SK-N-SH treated with all-trans-retinoic acid at 6 μM for 48 hours (cell line): ENCODE results near the gene CISD1.

Experiments
- GLIS3 ChIP-seq: fragments of 250-450 bp; sonication (Bioruptor Pico); IDR thresholded peaks from 2 replicates; pipeline ENCODE4 v1.5.0; 2020; ENCODE audit warnings: mild to moderate bottlenecking, moderate library complexity
- ISL1 ChIP-seq: fragments of 250-450 bp; sonication (Bioruptor Pico); IDR thresholded peaks from 2 replicates; pipeline ENCODE4 v2.1.2; 2022; ENCODE audit warnings: mild to moderate bottlenecking, moderate library complexity
- RARB ChIP-seq: fragments of 250-450 bp; sonication (Bioruptor Pico); IDR thresholded peaks from 2 replicates; pipeline ENCODE4 v1.8.0; 2021; ENCODE audit warnings: mild to moderate bottlenecking, moderate library complexity
- TCF4 ChIP-seq: fragments of 250-450 bp; sonication (Bioruptor Pico); IDR thresholded peaks from 2 replicates; pipeline ENCODE4 v1.8.0; 2021; ENCODE audit warnings: mild to moderate bottlenecking, moderate library complexity, borderline replicate concordance
- ZC3H10 ChIP-seq: fragments of 250-450 bp; sonication (Bioruptor Pico); IDR thresholded peaks from 2 replicates; pipeline ENCODE4 v1.5.1; 2021; ENCODE audit warnings: mild to moderate bottlenecking, moderate library complexity
- ZNF565 ChIP-seq: fragments of 450-650 bp; formaldehyde crosslinking; conservative IDR thresholded peaks from 2 replicates; pipeline ENCODE4 v1.5.0; 2020; ENCODE audit warnings: low read depth, mild to moderate bottlenecking, moderate library complexity
- ZNF70 ChIP-seq: fragments of 450-650 bp; formaldehyde crosslinking; IDR thresholded peaks from 2 replicates; pipeline ENCODE4 v1.5.0; 2020; ENCODE audit warnings: mild to moderate bottlenecking, moderate library complexity
- ZNF8 ChIP-seq: fragments of 450-650 bp; formaldehyde crosslinking; IDR thresholded peaks from 2 replicates; pipeline ENCODE4 v1.5.0; 2020; ENCODE audit warnings: mild to moderate bottlenecking, moderate library complexity
- TF ChIP-seq, protein P1 (sequence below): fragments of 250-450 bp; sonication (Bioruptor Pico); IDR thresholded peaks from 2 replicates; pipeline ENCODE4 v1.8.0; 2021; ENCODE audit warnings: low read depth, mild to moderate bottlenecking, moderate library complexity, borderline replicate concordance
- TF ChIP-seq, protein P2 (sequence below): fragments of 250-450 bp; sonication (Bioruptor Pico); IDR thresholded peaks from 2 replicates; pipeline ENCODE4 v1.5.0; 2020; ENCODE audit warnings: mild to moderate bottlenecking, moderate library complexity
- TF ChIP-seq, protein P3 (sequence below): fragments of 250-450 bp; sonication (Bioruptor Pico); IDR thresholded peaks from 2 replicates; pipeline ENCODE4 v1.5.1; 2021; ENCODE audit warnings: mild to moderate bottlenecking, moderate library complexity
- TF ChIP-seq, protein P4 (sequence below): fragments of 250-450 bp; sonication (Bioruptor Pico); IDR thresholded peaks from 2 replicates; pipeline ENCODE4 v1.5.1; 2020; ENCODE audit warnings: low read depth, mild to moderate bottlenecking, moderate library complexity
- TF ChIP-seq, protein P5 (sequence below): fragments of 250-450 bp; sonication (Bioruptor Pico); IDR thresholded peaks from 2 replicates; pipeline ENCODE4 v1.8.0; 2020; ENCODE audit warnings: mild to moderate bottlenecking, moderate library complexity, borderline replicate concordance

GRCh38 chr10:58336242-58336641 is 67.3 kb downstream of the CISD1 start:
- TF ChIP-seq, protein P1, sequence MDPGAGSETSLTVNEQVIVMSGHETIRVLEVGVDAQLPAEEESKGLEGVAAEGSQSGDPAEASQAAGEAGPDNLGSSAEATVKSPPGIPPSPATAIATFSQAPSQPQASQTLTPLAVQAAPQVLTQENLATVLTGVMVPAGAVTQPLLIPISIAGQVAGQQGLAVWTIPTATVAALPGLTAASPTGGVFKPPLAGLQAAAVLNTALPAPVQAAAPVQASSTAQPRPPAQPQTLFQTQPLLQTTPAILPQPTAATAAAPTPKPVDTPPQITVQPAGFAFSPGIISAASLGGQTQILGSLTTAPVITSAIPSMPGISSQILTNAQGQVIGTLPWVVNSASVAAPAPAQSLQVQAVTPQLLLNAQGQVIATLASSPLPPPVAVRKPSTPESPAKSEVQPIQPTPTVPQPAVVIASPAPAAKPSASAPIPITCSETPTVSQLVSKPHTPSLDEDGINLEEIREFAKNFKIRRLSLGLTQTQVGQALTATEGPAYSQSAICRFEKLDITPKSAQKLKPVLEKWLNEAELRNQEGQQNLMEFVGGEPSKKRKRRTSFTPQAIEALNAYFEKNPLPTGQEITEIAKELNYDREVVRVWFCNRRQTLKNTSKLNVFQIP = no peak
- TF ChIP-seq, protein P2, sequence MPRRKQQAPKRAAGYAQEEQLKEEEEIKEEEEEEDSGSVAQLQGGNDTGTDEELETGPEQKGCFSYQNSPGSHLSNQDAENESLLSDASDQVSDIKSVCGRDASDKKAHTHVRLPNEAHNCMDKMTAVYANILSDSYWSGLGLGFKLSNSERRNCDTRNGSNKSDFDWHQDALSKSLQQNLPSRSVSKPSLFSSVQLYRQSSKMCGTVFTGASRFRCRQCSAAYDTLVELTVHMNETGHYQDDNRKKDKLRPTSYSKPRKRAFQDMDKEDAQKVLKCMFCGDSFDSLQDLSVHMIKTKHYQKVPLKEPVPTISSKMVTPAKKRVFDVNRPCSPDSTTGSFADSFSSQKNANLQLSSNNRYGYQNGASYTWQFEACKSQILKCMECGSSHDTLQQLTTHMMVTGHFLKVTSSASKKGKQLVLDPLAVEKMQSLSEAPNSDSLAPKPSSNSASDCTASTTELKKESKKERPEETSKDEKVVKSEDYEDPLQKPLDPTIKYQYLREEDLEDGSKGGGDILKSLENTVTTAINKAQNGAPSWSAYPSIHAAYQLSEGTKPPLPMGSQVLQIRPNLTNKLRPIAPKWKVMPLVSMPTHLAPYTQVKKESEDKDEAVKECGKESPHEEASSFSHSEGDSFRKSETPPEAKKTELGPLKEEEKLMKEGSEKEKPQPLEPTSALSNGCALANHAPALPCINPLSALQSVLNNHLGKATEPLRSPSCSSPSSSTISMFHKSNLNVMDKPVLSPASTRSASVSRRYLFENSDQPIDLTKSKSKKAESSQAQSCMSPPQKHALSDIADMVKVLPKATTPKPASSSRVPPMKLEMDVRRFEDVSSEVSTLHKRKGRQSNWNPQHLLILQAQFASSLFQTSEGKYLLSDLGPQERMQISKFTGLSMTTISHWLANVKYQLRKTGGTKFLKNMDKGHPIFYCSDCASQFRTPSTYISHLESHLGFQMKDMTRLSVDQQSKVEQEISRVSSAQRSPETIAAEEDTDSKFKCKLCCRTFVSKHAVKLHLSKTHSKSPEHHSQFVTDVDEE = no peak
- TF ChIP-seq ZC3H10 (CRISPR knock-in tag) (no peak), ZNF70 (CRISPR knock-in tag) (no peak), GLIS3 (CRISPR knock-in tag) (no peak), RARB (CRISPR knock-in tag) (no peak), ZNF565 (CRISPR knock-in tag) (no peak), TCF4 (CRISPR knock-in tag) (no peak), ZNF8 (CRISPR knock-in tag) (no peak), ISL1 (CRISPR knock-in tag) (no peak)
- TF ChIP-seq, protein P3, sequence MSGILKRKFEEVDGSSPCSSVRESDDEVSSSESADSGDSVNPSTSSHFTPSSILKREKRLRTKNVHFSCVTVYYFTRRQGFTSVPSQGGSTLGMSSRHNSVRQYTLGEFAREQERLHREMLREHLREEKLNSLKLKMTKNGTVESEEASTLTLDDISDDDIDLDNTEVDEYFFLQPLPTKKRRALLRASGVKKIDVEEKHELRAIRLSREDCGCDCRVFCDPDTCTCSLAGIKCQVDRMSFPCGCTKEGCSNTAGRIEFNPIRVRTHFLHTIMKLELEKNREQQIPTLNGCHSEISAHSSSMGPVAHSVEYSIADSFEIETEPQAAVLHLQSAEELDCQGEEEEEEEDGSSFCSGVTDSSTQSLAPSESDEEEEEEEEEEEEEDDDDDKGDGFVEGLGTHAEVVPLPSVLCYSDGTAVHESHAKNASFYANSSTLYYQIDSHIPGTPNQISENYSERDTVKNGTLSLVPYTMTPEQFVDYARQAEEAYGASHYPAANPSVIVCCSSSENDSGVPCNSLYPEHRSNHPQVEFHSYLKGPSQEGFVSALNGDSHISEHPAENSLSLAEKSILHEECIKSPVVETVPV (CRISPR knock-in tag) = no peak
- TF ChIP-seq, protein P4, sequence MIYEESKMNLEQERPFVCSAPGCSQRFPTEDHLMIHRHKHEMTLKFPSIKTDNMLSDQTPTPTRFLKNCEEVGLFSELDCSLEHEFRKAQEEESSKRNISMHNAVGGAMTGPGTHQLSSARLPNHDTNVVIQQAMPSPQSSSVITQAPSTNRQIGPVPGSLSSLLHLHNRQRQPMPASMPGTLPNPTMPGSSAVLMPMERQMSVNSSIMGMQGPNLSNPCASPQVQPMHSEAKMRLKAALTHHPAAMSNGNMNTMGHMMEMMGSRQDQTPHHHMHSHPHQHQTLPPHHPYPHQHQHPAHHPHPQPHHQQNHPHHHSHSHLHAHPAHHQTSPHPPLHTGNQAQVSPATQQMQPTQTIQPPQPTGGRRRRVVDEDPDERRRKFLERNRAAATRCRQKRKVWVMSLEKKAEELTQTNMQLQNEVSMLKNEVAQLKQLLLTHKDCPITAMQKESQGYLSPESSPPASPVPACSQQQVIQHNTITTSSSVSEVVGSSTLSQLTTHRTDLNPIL = no peak
- TF ChIP-seq, protein P5, sequence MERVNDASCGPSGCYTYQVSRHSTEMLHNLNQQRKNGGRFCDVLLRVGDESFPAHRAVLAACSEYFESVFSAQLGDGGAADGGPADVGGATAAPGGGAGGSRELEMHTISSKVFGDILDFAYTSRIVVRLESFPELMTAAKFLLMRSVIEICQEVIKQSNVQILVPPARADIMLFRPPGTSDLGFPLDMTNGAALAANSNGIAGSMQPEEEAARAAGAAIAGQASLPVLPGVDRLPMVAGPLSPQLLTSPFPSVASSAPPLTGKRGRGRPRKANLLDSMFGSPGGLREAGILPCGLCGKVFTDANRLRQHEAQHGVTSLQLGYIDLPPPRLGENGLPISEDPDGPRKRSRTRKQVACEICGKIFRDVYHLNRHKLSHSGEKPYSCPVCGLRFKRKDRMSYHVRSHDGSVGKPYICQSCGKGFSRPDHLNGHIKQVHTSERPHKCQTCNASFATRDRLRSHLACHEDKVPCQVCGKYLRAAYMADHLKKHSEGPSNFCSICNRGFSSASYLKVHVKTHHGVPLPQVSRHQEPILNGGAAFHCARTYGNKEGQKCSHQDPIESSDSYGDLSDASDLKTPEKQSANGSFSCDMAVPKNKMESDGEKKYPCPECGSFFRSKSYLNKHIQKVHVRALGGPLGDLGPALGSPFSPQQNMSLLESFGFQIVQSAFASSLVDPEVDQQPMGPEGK (CRISPR knock-in tag) = no peak
